Breast epithelium (tissue), 4 donors: ENCODE measurements around the gene MAD2L1BP. TPM values are rescaled to one million over a fixed set of nuclear protein-coding genes. Genes with fewer than 3 reads are reported as not detected.

Source experiments
- DNase-seq, 2 donors: peaks; one replicate each; pipeline ENCODE4 v3.0.0-alpha.2; 2019; ENCODE audit warnings: low spot score in 2 of 2
- H3K27ac ChIP-seq, 2 donors: fragments of 200-600 bp; sonication (generic) in 1 of 2; one replicate each; pipeline ENCODE4 v1.5.1; 2016 to 2019; ENCODE audit warnings: mild to moderate bottlenecking in 1 of 2
- H3K27me3 ChIP-seq, 2 donors: fragments of 200-600 bp; sonication (generic) in 1 of 2; one replicate each; pipeline versions ENCODE4 v1.5.1 to v1.6.0; 2017 to 2019; ENCODE audit warnings: control low read depth in 1 of 2, mild to moderate bottlenecking in 1 of 2
- H3K36me3 ChIP-seq: fragments of 200-600 bp; one replicate; pipeline ENCODE4 v1.5.1; 2019
- H3K4me1 ChIP-seq, 2 donors: fragments of 200-600 bp; sonication (generic); one replicate each; pipeline ENCODE4 v1.5.1; 2016 to 2019; ENCODE audit warnings: control low read depth in 1 of 2
- H3K4me3 ChIP-seq, 3 donors: fragments of 200-600 bp; sonication (generic); 1 replicate in 2 of 3; 2 replicates in 1 of 3; pipeline ENCODE4 v1.5.1; 2016 to 2019; ENCODE audit warnings: mild to moderate bottlenecking in 3 of 3, moderate library complexity in 2 of 3
- H3K9me3 ChIP-seq, 2 donors: fragments of 200-600 bp; sonication (generic) in 1 of 2; one replicate each; pipeline ENCODE4 v1.5.1; 2016 to 2019; ENCODE audit warnings: control low read depth in 1 of 2
- POLR2A ChIP-seq: fragments of 450-650 bp; IDR thresholded peaks from one replicate; pipeline ENCODE4 v1.6.1; 2016; ENCODE audit warnings: antibody characterized with exemption, mild to moderate bottlenecking, moderate library complexity
- POLR2AphosphoS5 ChIP-seq, 3 donors: sonication (generic); formaldehyde crosslinking; IDR thresholded peaks; one replicate each; pipeline ENCODE4 v1.6.1; 2017; ENCODE audit warnings: antibody characterized with exemption in 3 of 3
- intact Hi-C: fragments of 100-400 bp; cut with DNase I; formaldehyde crosslinking; loops from one replicate; pipeline ENCODE4 v1.15.1; 2023; ENCODE audit warnings: low total_unique reads
- total RNA-seq, 3 donors: library from RNA; depleted of rRNA; stranded (reverse); fragments of >200 nt; gene quantifications; one replicate each; pipeline ENCODE4 v1.1.0, GENCODE V29; 2016
- TF ChIP-seq, protein P1 (sequence below), 3 donors: fragments of 450-650 bp; IDR thresholded peaks; one replicate each; pipeline ENCODE4 v1.5.1; 2016 to 2017; ENCODE audit warnings: antibody characterized with exemption in 3 of 3, mild to moderate bottlenecking in 3 of 3, moderate library complexity in 3 of 3

Gene MAD2L1BP
- total RNA-seq, 3 donors from 2014 or later = 33.4 to 53.0 (median 33.4) TPM

DNA sequence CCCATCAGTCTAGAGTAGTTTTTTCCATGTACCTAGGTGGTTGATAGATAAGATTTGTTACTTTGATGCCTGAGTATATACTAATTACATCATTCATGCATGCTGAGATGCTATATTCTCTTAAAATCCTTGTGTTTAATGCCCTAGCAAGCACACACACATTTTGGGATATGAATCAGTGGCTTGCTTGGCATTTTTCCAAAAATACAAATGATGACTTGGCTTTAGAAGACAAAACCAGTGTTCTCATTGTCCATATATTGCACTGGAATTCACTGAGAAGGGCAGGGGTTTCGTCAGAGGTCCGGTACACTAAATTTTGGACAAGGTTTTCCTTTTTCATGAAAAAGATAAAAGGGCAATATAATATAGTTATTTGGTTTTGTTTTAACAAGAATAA is 31.5 kb upstream of the MAD2L1BP start:
- no peak for DNase-seq
- no peaks in the 10 kb centered on the region for H3K36me3 ChIP-seq

DNA sequence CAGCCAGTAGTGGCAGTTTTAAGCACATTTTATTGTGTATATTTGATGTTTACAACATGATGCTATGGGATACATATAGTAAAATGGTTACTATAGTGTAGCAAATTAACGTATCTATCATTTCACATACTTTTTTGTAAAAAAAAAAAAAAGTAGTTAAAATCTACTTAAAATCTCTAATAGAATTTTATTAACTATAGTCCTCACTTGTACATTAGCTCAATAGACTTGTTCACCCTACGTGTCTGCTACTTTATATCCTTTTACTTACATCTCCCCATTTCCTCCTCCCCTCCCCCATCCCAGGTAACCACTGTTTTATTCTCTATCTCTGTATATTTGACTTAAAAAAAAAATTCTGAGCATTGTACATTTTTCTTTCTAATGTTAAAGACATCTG is 29.6 kb upstream of the MAD2L1BP start:
- H3K27me3 ChIP-seq = no peaks in the 10 kb centered on the region
- no peaks in the 10 kb centered on the region for H3K9me3 ChIP-seq
- H3K27ac ChIP-seq = no peak overlapping the region
- TF ChIP-seq POLR2AphosphoS5 (IDR thresholded peaks at IDR 0.05) (no peak), POLR2A (no peak)
- TF ChIP-seq, protein P1, sequence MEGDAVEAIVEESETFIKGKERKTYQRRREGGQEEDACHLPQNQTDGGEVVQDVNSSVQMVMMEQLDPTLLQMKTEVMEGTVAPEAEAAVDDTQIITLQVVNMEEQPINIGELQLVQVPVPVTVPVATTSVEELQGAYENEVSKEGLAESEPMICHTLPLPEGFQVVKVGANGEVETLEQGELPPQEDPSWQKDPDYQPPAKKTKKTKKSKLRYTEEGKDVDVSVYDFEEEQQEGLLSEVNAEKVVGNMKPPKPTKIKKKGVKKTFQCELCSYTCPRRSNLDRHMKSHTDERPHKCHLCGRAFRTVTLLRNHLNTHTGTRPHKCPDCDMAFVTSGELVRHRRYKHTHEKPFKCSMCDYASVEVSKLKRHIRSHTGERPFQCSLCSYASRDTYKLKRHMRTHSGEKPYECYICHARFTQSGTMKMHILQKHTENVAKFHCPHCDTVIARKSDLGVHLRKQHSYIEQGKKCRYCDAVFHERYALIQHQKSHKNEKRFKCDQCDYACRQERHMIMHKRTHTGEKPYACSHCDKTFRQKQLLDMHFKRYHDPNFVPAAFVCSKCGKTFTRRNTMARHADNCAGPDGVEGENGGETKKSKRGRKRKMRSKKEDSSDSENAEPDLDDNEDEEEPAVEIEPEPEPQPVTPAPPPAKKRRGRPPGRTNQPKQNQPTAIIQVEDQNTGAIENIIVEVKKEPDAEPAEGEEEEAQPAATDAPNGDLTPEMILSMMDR (IDR thresholded peaks at IDR 0.05) = no peak
- H3K36me3 ChIP-seq = no peaks in the 10 kb centered on the region
- DNase-seq = no peak
- no peaks in the 10 kb centered on the region for H3K4me1 ChIP-seq
- intact Hi-C loops = loop anchor here (5.0 kb wide), 1 partner anchor 1159 kb away; no protein-coding TSS in a partner anchor
- H3K4me3 ChIP-seq = no peak overlapping the region

More for the DNA sequence above, 31.5 kb upstream of the MAD2L1BP start:
- Histone ChIP-seq H3K27me3 (no peaks in the 10 kb centered on the region), H3K4me1 (no peaks in the 10 kb centered on the region), H3K27ac (no peak overlapping the region), H3K4me3 (no peak overlapping the region), H3K9me3 (no peaks in the 10 kb centered on the region)
- TF ChIP-seq POLR2A (no peak), POLR2AphosphoS5 (IDR thresholded peaks at IDR 0.05) (no peak)
- TF ChIP-seq, protein P1 (IDR thresholded peaks at IDR 0.05) = no peak
- intact Hi-C loops = no loop called here

DNA sequence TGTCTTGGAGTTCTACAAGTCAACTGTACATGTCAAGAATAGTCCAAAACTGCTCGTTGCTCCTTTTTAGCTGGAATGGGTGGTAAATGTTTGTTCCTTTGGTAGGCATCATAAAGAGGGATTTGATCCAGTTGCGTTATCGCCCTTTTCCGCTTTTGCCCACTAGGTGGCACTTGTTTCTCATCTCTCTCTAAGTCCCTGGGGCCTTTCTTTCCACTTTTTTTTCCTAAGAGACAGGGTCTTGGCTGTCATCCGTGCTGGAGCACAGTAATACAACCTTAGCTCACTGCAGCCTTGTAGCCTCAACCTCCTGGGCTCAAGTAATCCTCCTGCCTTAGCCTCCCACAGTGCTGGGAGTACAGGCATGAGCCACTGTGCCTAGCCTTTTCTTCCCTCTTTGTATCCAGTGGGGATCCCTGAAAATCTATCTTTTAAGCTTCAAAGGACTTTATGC is 27.3 kb upstream of the MAD2L1BP start:
- TF ChIP-seq POLR2AphosphoS5 (IDR thresholded peaks at IDR 0.05) = no peak
- TF ChIP-seq, protein P1 (IDR thresholded peaks at IDR 0.05) = peak; percentile 62 to 69 (median 66)
- no peaks in the 10 kb centered on the region for H3K9me3 ChIP-seq
- H3K27ac ChIP-seq = no peak overlapping the region
- H3K36me3 ChIP-seq = no peaks in the 10 kb centered on the region
- intact Hi-C loops = loop anchor here (5.0 kb wide), 1 partner anchor 1161 kb away; no protein-coding TSS in a partner anchor
- H3K27me3 ChIP-seq = no peaks in the 10 kb centered on the region
- no peaks in the 10 kb centered on the region for H3K4me1 ChIP-seq
- no peak overlapping the region for H3K4me3 ChIP-seq
- no peak for DNase-seq

DNA sequence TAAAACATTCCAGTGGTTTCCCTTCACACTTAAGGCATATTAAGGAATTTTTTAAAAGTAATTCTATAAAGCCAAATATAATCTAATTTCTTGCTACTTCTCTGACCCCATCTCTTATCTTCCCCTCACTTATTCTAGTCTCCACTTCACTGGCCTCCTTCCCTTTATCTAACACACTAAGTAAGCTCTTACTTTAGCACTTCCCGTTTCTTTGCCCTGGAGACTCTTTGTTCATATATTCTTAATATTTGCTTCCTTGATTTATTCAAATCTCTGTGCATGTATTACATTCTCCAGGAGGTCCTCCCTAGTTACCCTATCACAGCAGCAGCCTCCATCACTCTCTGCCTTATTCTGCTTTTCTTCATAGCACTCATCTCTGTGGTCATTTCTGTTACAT is 26.8 kb upstream of the MAD2L1BP start:
- TF ChIP-seq, protein P1 (IDR thresholded peaks at IDR 0.05) = no peak
- TF ChIP-seq POLR2A (no peak), POLR2AphosphoS5 (IDR thresholded peaks at IDR 0.05) (no peak)
- H3K4me3 ChIP-seq = no peak overlapping the region
- no peaks in the 10 kb centered on the region for H3K27me3 ChIP-seq
- H3K4me1 ChIP-seq = no peaks in the 10 kb centered on the region
- H3K27ac ChIP-seq = no peak overlapping the region
- H3K36me3 ChIP-seq = no peaks in the 10 kb centered on the region
- no peaks in the 10 kb centered on the region for H3K9me3 ChIP-seq
- intact Hi-C loops = loop anchor here (5.0 kb wide), 1 partner anchor 1162 kb away; no protein-coding TSS in a partner anchor
- no peak for DNase-seq

DNA sequence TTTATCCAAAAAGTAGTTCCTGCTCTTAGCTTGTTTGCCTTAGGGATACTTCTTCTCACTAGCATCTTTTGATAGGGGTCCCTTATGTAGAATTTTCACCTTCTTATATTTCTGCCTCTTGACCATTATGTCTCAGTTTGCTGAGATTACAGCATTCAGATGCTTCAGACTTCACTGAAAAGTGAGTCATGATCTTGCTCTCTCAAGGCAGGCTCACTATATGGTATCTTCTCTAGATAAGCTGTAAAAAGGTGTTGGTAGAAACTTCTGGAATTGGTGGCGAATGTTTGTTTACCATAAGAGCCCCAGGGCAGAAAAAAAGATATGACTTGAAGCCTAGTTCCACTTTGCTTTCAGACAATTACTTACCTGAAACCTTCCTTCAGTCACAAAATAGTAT is 26.2 kb upstream of the MAD2L1BP start:
- no peak for DNase-seq
- TF ChIP-seq POLR2A (no peak), POLR2AphosphoS5 (IDR thresholded peaks at IDR 0.05) (no peak)
- TF ChIP-seq, protein P1 (IDR thresholded peaks at IDR 0.05) = no peak
- H3K4me1 ChIP-seq = no peaks in the 10 kb centered on the region
- H3K36me3 ChIP-seq = no peaks in the 10 kb centered on the region
- intact Hi-C loops = loop anchor here (5.0 kb wide), 1 partner anchor 1162 kb away; no protein-coding TSS in a partner anchor
- no peaks in the 10 kb centered on the region for H3K27me3 ChIP-seq
- no peak overlapping the region for H3K27ac ChIP-seq
- no peak overlapping the region for H3K4me3 ChIP-seq
- no peaks in the 10 kb centered on the region for H3K9me3 ChIP-seq
